Limb (tissue), 2 donors: Measurements from ENCODE around the gene SDK1.
"Not testable (repeated sequence)": the region's sequence is repeated elsewhere in the genome, so short reads cannot be mapped to it uniquely, and the experiment has no call there.

Source experiments
- DNase-seq, 2 donors: peaks; one replicate each; pipeline ENCODE4 v3.0.0-alpha.2; 2016; ENCODE audit errors: extremely low spot score in 2 of 2

Gene SDK1

DNA sequence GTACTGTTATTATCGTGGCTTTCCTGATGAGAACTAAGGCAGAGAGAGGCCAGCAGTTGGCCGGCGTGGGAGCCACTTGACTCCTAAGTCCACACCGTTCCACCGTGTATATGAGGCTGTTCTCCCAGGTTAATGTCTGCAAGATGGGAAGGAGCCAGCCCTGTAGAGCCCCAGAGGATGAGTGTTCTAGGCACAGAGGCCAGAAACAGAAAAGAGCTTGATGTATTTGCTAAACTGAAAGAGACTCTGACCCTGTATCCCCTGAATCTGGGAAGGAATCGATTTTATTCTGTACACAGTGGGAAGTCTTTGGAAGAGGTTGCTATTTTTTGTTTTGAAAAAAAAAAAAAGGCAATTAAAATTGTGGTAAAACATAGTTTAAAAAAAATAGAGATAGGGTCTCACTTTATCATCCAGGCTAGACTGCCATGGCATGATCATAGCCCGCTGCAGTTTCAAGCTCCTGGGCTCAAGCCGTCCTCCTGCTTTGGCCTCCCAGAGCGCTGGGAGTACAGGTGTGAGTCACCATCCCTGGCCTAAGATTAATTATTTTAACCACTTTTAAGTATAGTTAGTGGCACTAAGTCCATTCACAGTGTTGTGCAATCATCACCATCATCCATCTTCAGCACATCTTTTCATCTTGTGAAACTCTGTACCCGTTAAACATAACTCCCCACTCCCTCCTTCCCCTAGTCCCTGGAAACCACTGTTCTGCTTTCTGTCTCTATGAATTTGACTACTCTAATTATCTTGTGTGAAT lies 348.8 kb downstream of the SDK1 start:
- DNase-seq = no peak

DNA sequence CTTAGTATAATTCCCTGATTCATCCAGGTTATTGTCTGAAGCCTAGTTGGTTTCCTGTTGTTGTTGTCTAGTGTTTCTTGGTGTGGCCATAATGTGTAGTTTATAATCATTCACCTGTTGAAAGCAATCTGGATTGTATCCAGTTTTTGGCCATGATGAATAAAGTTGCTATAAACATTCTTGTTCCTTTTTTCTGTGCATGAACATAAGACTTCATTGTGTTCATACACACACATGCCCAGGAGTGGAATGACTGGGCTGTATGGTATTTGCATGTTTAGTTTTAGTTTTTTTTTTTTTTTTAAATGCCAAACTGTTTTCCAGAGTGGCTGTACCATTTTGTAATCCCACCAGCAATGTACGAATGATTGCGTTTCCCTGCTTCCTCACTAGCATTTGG lies 349.8 kb downstream of the SDK1 start:
- DNase-seq = no peak

- DNase-seq = no peak
These were observed 354.6 kb downstream of the SDK1 start for GRCh38 chr7:3655635-3656034.

GRCh38 chr7:3657206-3657605 lies 356.2 kb downstream of the SDK1 start:
- DNase-seq = no peak

DNA sequence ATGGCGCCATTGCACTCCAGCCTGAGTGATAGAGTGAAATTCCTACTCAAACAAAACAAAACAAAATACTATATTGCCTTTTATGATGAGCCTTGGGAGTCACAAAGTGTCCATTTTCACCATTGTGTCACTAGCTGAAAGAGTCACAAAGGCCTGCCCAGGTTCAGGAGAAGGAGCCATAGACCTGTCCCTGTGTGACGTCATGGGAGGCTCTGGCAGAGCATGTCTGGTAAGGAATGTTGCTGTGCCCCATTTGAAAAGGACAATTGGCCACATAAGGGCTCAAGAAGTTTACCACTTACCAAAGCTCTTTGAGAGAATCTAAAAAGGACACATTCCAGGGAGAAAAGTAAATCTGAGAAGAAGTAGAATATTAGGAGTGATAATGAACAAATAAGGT lies 367.7 kb downstream of the SDK1 start:
- no peak for DNase-seq

DNA sequence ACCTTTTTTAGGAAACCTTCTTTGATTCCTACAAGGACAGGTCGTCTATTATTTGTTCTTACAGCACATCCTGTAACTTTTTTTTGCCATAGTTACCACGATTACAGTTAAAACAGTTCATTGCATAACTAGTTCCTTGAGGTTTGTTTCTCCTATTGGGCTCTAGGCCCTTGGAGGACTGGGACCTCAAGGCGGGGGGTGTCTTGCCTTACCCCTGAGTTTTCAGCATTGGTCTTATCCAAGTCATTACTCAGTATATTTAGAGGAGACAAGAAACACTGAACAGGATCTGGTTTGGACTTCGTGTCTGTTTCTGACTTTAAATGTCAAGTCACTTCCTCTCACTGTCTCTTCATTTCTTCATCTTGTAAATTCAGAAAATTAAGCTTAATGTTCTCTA lies 369.8 kb downstream of the SDK1 start:
- no peak for DNase-seq

DNA sequence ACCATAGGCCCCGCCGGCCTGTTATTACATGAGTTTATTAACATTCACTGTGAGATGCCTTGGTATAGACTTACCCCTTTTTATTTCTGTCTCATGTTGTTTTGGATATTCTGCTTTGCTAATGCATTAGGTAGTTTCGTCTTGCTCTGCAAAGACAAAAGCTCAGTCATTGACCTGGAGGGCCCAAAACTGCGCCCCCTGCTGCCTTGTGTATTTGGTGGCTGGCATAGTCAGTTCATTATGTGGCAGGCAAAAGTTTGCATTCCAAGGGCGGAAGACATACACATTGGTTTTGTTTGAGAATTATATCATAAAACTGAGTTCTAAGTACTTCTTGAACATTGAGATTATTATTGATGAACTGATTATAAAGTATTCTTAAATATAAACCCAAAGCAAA lies 372.5 kb downstream of the SDK1 start:
- DNase-seq = no peak

DNA sequence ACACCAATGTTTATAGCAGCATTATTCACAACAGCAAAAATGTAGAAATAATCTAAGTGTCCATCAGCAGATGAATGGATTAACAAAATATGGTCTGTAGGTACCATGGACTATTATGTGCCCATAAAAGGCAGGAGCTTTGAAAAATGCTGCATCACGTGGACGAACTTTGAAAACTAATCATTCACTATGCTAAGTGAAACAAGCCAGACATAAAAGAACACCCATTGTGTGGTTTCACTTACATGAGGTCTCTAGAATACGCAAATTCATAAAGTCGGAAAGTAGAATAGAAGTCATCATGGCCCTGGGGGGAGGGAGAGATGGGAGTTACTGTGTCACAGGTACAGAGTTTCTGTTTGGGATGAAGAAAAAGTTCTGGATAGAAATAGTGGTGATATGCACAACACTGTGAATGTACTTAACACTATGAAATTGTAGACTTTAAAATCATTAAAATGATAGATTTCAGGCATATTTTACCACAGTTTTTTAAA lies 377.3 kb downstream of the SDK1 start:
- no peak for DNase-seq

GRCh38 chr7:3682028-3682710 lies 381.1 kb downstream of the SDK1 start:
- DNase-seq = no peak

GRCh38 chr7:3683546-3684539 lies 382.8 kb downstream of the SDK1 start:
- DNase-seq = no peak

DNA sequence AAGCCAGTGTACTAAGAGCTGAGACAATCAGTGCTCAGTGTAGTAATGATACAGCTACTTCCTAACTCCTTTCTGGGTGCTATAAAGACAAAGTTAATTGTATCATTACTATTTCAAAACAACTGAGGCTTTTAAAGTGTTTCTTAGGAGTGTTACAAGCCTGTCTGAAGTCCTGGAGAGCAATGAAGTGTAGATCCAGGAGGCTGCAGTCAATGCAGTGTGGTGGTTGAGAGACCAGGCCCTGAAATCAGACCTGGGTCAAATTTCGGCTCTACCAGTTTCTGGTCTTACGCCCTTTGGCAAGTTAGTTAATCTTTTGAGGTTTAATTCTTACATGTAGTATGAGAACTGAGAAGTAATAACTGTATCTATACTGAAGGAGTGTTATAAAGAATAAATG lies 387.0 kb downstream of the SDK1 start:
- DNase-seq = no peak

- no peak for DNase-seq
These were observed 387.8 kb downstream of the SDK1 start for GRCh38 chr7:3688842-3689241.

- no peak for DNase-seq
These were observed 390.6 kb downstream of the SDK1 start for GRCh38 chr7:3691478-3692158.

GRCh38 chr7:3695602-3696001 lies 394.6 kb downstream of the SDK1 start:
- no peak for DNase-seq

DNA sequence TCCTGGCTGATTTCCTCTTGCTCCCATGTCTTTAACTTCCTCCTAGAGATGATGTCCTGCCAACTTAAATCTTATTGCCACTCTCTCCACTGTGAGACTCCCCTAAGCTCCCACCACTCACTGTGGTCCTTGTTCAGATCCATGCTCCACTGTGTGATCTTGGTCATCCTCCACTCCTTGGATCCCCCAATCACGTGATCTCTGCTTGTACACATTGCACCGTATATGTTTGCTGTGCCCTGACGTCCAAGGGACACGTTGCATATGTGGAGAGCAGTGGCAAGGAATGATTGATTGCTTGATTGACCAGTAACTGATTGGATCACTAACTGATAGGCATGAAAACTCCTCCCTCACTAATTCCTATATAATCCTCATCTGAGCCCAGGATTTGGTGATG lies 395.1 kb downstream of the SDK1 start:
- no peak for DNase-seq

DNA sequence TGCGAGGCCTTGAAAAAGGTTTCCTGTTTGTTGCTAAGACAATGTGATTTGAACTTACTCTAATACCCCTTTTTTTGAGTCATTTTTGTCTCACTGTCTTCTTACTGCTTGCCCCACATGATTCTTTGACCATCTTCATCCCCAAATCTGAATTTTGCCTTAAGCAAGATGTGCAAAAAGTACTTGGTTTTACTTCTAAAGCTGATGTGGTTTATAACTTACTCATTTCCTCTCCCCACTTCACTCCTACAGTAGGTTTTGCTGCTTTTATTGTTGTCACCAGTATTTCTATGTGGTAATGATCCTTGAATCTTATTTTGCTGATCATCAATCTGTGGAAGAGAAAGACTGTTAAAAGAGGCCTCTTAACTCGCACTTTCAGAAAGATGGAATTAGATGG lies 396.4 kb downstream of the SDK1 start:
- DNase-seq = no peak

GRCh38 chr7:3705258-3705657 lies 404.2 kb downstream of the SDK1 start:
- no peak for DNase-seq

DNA sequence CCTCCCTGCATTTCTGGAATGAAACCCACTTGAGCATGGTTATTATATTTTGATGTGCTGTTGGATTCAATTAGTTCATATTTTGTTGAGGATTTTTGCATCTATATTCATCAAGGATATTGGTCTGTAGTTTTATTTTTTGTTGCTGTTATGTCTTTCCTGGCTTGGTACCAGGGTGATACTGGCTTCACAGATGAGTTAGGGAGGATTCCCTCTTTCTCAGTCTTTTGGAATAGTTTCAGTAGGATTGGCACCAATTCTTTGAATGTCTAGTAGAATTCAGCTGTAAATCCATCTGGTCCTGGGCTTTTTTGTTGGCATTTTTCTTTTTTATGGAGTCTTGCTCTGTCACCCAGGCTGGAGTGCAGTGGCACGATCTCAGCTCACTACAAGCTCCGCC lies 405.0 kb downstream of the SDK1 start:
- DNase-seq = not testable (repeated sequence)

GRCh38 chr7:3710122-3710521 lies 409.1 kb downstream of the SDK1 start:
- DNase-seq = no peak

GRCh38 chr7:3710531-3710930 lies 409.5 kb downstream of the SDK1 start:
- DNase-seq = no peak

DNA sequence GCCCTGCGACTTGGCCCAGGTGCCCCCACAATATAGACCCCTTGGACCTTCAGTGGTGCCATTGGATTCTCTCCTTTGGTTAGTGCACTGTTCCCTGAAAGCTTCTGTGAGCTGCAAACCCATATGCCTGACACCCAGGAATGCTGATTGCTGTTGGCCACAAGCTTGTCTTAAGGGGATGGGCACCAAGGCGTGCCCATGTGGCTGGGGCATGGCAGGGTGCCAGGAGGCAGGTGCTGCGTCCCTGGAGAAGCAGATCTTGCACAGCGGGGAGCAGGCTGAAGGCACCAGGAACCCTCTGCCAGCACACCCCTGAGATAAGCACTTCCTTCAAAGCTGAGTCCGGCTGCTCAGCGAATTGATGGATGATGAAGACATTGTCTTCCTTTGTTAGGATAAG lies 411.8 kb downstream of the SDK1 start:
- DNase-seq = no peak
